Measurements from ENCODE around the gene UCKL1. TPM values are rescaled to one million over a fixed set of nuclear protein-coding genes. Genes with fewer than 3 reads are reported as not detected.

Gene UCKL1
- polyA plus RNA-seq, 3 donors = 28.9 to 44.6 (median 33.1) TPM

- no peak overlapping the region for H3K27ac ChIP-seq (ENCODE audit: low read depth, low read length)
- 23 to 56% (median 28%) methylated on average over 27 of the region's 27 CpGs for WGBS, 3 donors
Observed at GRCh38 chr20:63947638-63948456, 8.4 kb downstream of the UCKL1 start.

DNA sequence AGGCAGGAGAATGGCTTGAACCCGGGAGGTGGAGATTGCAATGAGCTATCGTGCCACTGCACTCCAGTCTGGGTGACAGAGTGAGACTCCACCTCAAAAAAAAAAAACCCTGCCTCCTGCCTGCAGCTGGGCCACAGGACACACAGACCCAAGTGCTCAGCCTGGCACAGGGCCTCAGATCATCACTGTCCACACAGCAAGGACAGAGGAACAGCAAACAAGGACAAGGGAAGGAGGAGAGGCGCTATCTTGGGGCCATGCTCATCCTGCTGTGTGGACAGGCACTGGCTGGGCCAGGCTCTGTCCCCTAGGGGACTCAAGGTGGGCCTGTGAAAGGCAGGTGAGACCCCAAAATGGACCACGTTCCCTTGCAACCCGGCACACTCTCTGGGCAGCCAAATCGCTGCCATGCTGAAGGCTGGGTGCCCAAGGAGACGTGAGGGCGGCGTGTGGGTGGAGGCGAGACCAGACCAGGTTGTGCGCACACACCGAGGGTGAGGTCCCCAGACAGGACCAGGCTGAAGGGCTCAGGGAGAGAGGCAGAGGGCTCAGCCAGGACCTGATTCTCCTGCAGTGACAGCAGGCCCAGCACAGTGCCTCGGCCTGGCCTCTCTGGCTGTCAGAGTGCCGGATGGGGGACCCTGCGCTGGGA lies 9.1 kb downstream of the UCKL1 start:
- H3K27ac ChIP-seq (ENCODE audit: low read depth, low read length) = no peak overlapping the region

GRCh38 chr20:63945921-63946920 lies 10.0 kb downstream of the UCKL1 start:
- no peak overlapping the region for H3K27ac ChIP-seq (ENCODE audit: low read depth, low read length)
- 92 to 93% (median 93%) methylated on average over 39 of the region's 39 CpGs for WGBS, 3 donors

More for the DNA sequence above, 9.1 kb downstream of the UCKL1 start:
- WGBS, 3 donors = 79 to 90% (median 83%) methylated on average over 15 of the region's 15 CpGs

DNA sequence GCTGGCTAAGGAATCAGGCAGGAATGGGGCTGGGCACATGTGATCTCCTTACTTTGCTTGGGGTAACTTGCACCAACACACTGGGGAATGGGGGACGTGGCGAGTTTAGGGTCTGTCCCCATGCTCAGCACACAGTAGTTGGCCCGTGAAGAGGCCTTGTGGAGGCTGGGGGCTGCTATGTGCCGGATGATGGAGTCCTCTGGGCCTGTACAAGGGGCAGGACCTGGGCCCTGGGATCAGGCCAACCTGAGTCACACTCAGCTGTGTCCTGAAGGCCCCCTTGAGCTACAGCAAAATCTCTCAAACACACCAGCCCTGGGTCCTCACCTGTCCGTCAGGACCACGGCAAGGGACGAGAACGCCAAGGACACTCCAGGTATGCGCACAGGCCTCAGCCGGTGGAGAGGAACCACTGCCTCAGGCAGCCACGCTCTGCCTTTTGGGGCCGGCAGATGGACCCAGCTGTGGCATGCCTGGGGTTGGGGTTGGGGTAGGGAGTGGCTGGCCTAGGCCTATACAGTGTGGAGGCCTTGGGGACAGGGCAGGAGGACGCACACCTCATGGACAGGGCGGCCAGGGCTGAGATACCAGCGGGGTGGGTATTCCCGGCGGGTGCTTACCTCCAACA lies 11.1 kb downstream of the UCKL1 start:
- 88 to 91% (median 89%) methylated on average over 17 of the region's 17 CpGs for WGBS, 3 donors
- no peak overlapping the region for H3K27ac ChIP-seq (ENCODE audit: low read depth, low read length)

- WGBS, 3 donors = 89 to 93% (median 92%) methylated on average over 28 to 35 of the region's 35 CpGs
- no peak overlapping the region for H3K27ac ChIP-seq (ENCODE audit: low read depth, low read length)
Observed at GRCh38 chr20:63944078-63944941, 11.9 kb downstream of the UCKL1 start.

DNA sequence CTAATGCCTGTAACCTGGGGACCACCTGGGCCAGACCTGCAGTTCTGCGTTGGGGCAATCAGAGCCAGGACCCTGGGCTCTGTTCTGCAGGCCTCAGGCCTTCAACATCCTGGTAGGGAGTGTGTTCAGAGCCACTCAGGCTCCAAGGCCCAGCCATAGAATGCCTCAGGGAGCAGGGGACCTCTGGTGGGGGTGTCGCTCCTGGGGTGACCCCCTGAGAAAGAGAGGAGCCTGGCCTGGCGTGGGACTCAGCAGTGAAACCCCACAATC lies 12.5 kb downstream of the UCKL1 start:
- 94 to 97% (median 94%) methylated on average over 3 of the region's 3 CpGs for WGBS, 3 donors
- no peak overlapping the region for H3K27ac ChIP-seq (ENCODE audit: low read depth, low read length)

GRCh38 chr20:63942969-63943807 lies 13.0 kb downstream of the UCKL1 start:
- 74 to 78% (median 76%) methylated on average over 19 of the region's 19 CpGs for WGBS, 3 donors
- H3K27ac ChIP-seq (ENCODE audit: low read depth, low read length) = no peak overlapping the region

GRCh38 chr20:63942250-63942951 lies 13.8 kb downstream of the UCKL1 start:
- H3K27ac ChIP-seq (ENCODE audit: low read depth, low read length) = no peak overlapping the region
- WGBS, 3 donors = 47 to 61% (median 49%) methylated on average over 29 to 30 of the region's 30 CpGs

GRCh38 chr20:63941282-63942081 lies 14.7 kb downstream of the UCKL1 start:
- no peak overlapping the region for H3K27ac ChIP-seq (ENCODE audit: low read depth, low read length)
- WGBS, 3 donors = 56 to 74% (median 58%) methylated on average over 33 to 35 of the region's 39 CpGs

- H3K27ac ChIP-seq (ENCODE audit: low read depth, low read length) = no peak overlapping the region
- 89 to 94% (median 94%) methylated on average over 58 of the region's 58 CpGs for WGBS, 3 donors
Observed at GRCh38 chr20:63940472-63941266, 15.5 kb downstream of the UCKL1 start.

- H3K27ac ChIP-seq (ENCODE audit: low read depth, low read length) = no peak overlapping the region
- WGBS, 3 donors = 89 to 92% (median 90%) methylated on average over 23 of the region's 23 CpGs
Observed at GRCh38 chr20:63940071-63940471, 16.1 kb downstream of the UCKL1 start.

DNA sequence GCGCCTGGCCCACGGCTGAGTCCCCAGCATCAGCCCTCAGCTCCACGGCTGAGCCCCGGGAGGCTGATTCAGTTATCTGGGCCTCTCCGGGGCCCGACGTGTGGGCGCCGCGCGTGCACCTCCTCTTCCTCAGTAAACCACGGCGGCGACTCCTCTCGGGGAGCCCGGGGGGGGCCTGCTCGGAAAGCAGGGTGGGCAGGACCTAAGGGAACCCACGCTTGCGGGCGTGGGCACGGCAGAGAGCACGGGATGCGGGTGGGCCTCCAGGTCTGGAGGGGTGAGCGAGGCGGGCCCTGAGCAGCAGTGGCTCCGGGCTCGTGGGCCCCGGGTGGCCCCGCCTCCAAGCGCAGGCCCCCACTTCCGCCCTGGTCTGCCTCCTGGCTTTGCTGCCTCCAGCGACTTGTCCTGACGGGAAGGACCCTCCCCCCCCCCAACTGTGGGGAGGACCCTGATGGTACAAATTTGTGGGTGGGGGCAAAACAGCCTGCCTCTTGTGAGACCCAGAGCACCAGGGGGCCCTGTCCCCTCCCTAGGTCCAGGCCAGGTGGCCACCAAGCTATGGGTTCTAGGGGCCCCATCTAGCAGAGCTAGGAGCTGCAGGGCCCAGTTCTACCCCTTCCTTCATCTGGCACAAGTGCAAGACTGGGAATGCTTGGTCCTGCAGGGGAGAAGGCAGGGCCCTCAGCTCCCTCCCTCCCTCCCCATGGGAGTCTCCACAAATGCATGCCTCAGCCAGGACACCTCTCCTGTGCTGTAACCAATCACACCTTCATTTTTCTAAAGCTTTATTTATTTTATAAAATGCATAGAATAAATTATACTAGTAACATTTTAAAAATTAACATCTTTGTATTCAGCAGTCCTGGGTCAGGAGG lies 16.9 kb downstream of the UCKL1 start:
- no peak overlapping the region for H3K27ac ChIP-seq (ENCODE audit: low read depth, low read length)
- 68 to 90% (median 73%) methylated on average over 23 to 33 of the region's 33 CpGs for WGBS, 3 donors

GRCh38 chr20:63937596-63937995 lies 18.6 kb downstream of the UCKL1 start:
- 84 to 87% (median 86%) methylated on average over 14 of the region's 14 CpGs for WGBS, 3 donors
- H3K27ac ChIP-seq (ENCODE audit: low read depth, low read length) = no peak overlapping the region

DNA sequence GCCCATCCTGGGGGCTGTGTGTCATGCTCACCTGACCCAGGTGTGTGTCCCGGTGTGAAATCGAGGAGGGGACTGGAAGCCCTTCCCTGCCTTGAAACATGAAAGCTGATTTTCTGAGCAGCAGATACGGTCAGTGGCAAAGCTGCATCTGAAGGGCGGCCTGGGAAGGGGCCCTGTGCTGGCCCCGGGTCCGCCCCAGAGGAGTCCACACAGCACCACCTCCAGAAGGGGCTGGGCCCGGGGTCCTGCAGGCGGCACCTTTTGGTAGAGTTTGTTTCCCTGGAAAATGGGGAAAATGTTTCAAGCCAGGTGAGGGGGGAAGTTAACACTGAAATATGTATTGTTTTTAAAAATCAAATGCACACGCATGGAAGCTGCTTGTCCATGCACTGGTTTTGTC lies 20.8 kb downstream of the UCKL1 start:
- WGBS, 3 donors = 94 to 95% (median 94%) methylated on average over 9 of the region's 9 CpGs
- no peak overlapping the region for H3K27ac ChIP-seq (ENCODE audit: low read depth, low read length)

Measured in adipose tissue (tissue), 3 donors.